Measurements from ENCODE around the gene FOXJ1.

DNA sequence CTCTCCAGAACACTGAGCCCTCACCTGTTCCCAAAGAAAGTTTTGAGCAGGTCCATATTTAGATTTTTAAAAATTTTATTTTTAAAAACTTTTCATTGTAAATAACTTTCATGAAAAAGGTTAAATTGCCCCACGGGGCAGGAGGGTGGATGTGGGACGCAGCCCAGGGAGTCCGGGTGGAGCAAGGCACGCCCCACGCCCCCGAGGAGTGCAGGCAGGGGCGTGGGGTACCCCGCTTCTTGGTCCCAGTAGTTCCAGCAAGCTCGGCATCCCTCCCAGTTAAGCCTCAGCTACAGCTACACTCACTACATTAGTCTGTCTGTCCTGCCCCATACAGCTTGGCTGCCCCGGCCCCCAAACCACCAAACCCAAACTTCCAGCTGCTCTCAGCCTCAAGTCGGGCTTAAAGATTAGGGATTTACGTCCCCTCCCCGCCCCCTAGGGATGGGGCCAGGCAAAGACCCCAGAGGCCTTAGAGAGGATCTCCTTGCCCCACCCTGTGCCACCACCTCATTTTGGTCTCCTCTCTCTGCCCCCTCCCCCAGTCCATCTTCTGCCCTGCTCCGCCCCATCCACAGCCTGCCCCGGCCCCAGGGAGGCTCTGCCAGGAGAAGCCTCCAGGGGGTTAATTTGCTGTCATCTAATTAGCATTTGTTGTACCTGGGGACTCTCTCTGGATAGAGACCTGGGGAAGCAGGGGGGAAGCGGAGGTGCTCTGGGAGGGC lies 4.6 kb downstream of the FOXJ1 start:
- no peak for TF ChIP-seq ZNF335 (tag by site-specific recombination; conservative IDR thresholded peaks at IDR 0.05)
- no peak for TF ChIP-seq ZBTB21 (tag by site-specific recombination; IDR thresholded peaks at IDR 0.05)
- TF ChIP-seq, protein P1, sequence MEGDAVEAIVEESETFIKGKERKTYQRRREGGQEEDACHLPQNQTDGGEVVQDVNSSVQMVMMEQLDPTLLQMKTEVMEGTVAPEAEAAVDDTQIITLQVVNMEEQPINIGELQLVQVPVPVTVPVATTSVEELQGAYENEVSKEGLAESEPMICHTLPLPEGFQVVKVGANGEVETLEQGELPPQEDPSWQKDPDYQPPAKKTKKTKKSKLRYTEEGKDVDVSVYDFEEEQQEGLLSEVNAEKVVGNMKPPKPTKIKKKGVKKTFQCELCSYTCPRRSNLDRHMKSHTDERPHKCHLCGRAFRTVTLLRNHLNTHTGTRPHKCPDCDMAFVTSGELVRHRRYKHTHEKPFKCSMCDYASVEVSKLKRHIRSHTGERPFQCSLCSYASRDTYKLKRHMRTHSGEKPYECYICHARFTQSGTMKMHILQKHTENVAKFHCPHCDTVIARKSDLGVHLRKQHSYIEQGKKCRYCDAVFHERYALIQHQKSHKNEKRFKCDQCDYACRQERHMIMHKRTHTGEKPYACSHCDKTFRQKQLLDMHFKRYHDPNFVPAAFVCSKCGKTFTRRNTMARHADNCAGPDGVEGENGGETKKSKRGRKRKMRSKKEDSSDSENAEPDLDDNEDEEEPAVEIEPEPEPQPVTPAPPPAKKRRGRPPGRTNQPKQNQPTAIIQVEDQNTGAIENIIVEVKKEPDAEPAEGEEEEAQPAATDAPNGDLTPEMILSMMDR (tag by site-specific recombination; IDR thresholded peaks at IDR 0.05): no peak
- TF ChIP-seq ZNF24 (tag by site-specific recombination; IDR thresholded peaks at IDR 0.05): no peak
- 0 out of 2 replicates have a peak, but pooled peaks have one; percentile 22 for TF ChIP-seq ZNF121 (tag by site-specific recombination; IDR thresholded peaks at IDR 0.05)
- TF ChIP-seq, protein P2, sequence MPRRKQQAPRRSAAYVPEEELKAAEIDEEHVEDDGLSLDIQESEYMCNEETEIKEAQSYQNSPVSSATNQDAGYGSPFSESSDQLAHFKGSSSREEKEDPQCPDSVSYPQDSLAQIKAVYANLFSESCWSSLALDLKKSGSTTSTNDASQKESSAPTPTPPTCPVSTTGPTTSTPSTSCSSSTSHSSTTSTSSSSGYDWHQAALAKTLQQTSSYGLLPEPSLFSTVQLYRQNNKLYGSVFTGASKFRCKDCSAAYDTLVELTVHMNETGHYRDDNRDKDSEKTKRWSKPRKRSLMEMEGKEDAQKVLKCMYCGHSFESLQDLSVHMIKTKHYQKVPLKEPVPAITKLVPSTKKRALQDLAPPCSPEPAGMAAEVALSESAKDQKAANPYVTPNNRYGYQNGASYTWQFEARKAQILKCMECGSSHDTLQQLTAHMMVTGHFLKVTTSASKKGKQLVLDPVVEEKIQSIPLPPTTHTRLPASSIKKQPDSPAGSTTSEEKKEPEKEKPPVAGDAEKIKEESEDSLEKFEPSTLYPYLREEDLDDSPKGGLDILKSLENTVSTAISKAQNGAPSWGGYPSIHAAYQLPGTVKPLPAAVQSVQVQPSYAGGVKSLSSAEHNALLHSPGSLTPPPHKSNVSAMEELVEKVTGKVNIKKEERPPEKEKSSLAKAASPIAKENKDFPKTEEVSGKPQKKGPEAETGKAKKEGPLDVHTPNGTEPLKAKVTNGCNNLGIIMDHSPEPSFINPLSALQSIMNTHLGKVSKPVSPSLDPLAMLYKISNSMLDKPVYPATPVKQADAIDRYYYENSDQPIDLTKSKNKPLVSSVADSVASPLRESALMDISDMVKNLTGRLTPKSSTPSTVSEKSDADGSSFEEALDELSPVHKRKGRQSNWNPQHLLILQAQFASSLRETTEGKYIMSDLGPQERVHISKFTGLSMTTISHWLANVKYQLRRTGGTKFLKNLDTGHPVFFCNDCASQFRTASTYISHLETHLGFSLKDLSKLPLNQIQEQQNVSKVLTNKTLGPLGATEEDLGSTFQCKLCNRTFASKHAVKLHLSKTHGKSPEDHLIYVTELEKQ (tag by site-specific recombination; IDR thresholded peaks at IDR 0.05; ENCODE audit: borderline replicate concordance): no peak
- no peak for TF ChIP-seq KLF16 (tag by site-specific recombination; IDR thresholded peaks at IDR 0.05)

Data from HEK293 (cell line).